Mammary epithelial cell (primary cell): ENCODE data around the gene JAKMIP1.

ENCODE experiments used
- CTCF ChIP-seq, 2 donors: IDR thresholded peaks in 1 of 2; conservative IDR thresholded peaks in 1 of 2; 2 replicates each; pipeline ENCODE4 v1.5.1; 2011 to 2012; ENCODE audit warnings: inconsistent platforms in 2 of 2, low read length in 2 of 2, mild to moderate bottlenecking in 2 of 2, control low read depth in 1 of 2, low read depth in 1 of 2; ENCODE audit not compliant: insufficient read depth in 1 of 2; ENCODE audit errors: extremely low read depth in 1 of 2
- EZH2 ChIP-seq: IDR thresholded peaks from 2 replicates; pipeline ENCODE4 v1.6.1; 2012; ENCODE audit warnings: low read length, inconsistent platforms, borderline replicate concordance

GRCh38 chr4:5980436-5981155 is 219.8 kb downstream of the JAKMIP1 start:
- TF ChIP-seq CTCF (conservative IDR thresholded peaks at IDR 0.05 in 1 of 2, IDR thresholded peaks at IDR 0.05 in 1 of 2; ENCODE audit: extremely low read depth in 1 of 2, insufficient read depth in 1 of 2, low read depth in 1 of 2, low read length in 2 of 2) (no peak), EZH2 (no peak)
